Caco-2 (cell line): ENCODE measurements around the gene SLC35G2. TPM values are rescaled to one million over a fixed set of nuclear protein-coding genes. Genes with fewer than 3 reads are reported as not detected.
A peak's percentile ranks its signal among the peaks of the same experiment; 100 is the strongest.

Source experiments
- BruUV-seq: library from RNA; stranded (reverse); fragments of 400-500 nt; replicated peaks from 2 replicates; lab custom pipeline; 2021; lab: Mats Ljungman, UMichigan
- CTCF ChIA-PET: fragments of 300-600 bp; sonication (Branson Sonifier 250); formaldehyde crosslinking; loops from one replicate; lab custom pipeline; 2022; ENCODE audit warnings: antibody characterized with exemption; lab: Charles Lee
- POLR2A ChIA-PET: fragments of 300-600 bp; sonication (Branson Sonifier 250); formaldehyde crosslinking; loops from one replicate; lab custom pipeline; 2022; ENCODE audit warnings: antibody characterized with exemption; lab: Charles Lee
- DNase-seq, 2 experiments: peaks; one replicate each; pipeline versions ENCODE4 v3.0.0 to v3.0.0-alpha.2; 2020 to 2022
- H3K27me3 ChIP-seq: replicated peaks from 2 replicates; pipeline ENCODE4 v1.6.0; 2011; ENCODE audit warnings: low read length; ENCODE audit not compliant: control insufficient read depth, insufficient read depth
- H3K36me3 ChIP-seq: 2 replicates; pipeline ENCODE4 v1.5.1; 2011; ENCODE audit warnings: low read length; ENCODE audit not compliant: control insufficient read depth, insufficient read depth
- H3K4me1 ChIP-seq: fragments of 250-450 bp; sonication (Bioruptor Pico); 2 replicates; pipeline ENCODE4 v1.5.1; 2020; ENCODE audit warnings: mild to moderate bottlenecking
- H3K4me3 ChIP-seq: 2 replicates; pipeline ENCODE4 v1.5.1; 2011; ENCODE audit warnings: low read depth, mild to moderate bottlenecking, control low read depth, low read length
- H3K9me3 ChIP-seq: fragments of 250-450 bp; sonication (Bioruptor Pico); 2 replicates; pipeline ENCODE4 v1.5.1; 2020; ENCODE audit warnings: mild to moderate bottlenecking, moderate library complexity
- H3K27ac Mint-ChIP-seq: one replicate; pipeline ENCODE4 v1.8.0; 2022; ENCODE audit warnings: mixed read lengths; ENCODE audit not compliant: unreplicated experiment
- H3K27me3 Mint-ChIP-seq: one replicate; pipeline ENCODE4 v1.8.0; 2022; ENCODE audit warnings: mixed read lengths; ENCODE audit not compliant: insufficient read depth, unreplicated experiment
- H3K36me3 Mint-ChIP-seq: one replicate; pipeline ENCODE4 v1.8.0; 2022; ENCODE audit warnings: mild to moderate bottlenecking, mixed read lengths; ENCODE audit not compliant: insufficient read depth, unreplicated experiment
- H3K4me1 Mint-ChIP-seq: one replicate; pipeline ENCODE4 v1.8.0; 2022; ENCODE audit warnings: low read depth, mixed read lengths; ENCODE audit not compliant: unreplicated experiment
- H3K4me3 Mint-ChIP-seq: one replicate; pipeline ENCODE4 v1.8.0; 2022; ENCODE audit warnings: mild to moderate bottlenecking, moderate library complexity, mixed read lengths; ENCODE audit not compliant: unreplicated experiment
- H3K9me3 Mint-ChIP-seq: one replicate; pipeline ENCODE4 v1.8.0; 2022; ENCODE audit warnings: mixed read lengths; ENCODE audit not compliant: unreplicated experiment
- CTCF ChIP-seq, 2 experiments: fragments of 200-600 bp in 1 of 2; IDR thresholded peaks; 1 replicate in 1 of 2; 2 replicates in 1 of 2; pipeline versions ENCODE4 v1.5.1 to v1.8.0; 2011 to 2022; ENCODE audit warnings: antibody characterized with exemption in 1 of 2, control low read depth in 1 of 2, inconsistent platforms in 1 of 2, low read depth in 1 of 2, low read length in 1 of 2, mild to moderate bottlenecking in 1 of 2, moderate library complexity in 1 of 2; ENCODE audit not compliant: insufficient read depth in 1 of 2, severe bottlenecking in 1 of 2, unreplicated experiment in 1 of 2
- intact Hi-C: fragments of 100-400 bp; cut with micrococcal nuclease; formaldehyde crosslinking; loops from one replicate; pipeline ENCODE4 v1.10.0; 2022; ENCODE audit not compliant: unreplicated experiment
- total RNA-seq: library from RNA; stranded (reverse); gene quantifications from 2 replicates; pipeline ENCODE4 v1.2.3, GENCODE V29; 2022

Gene SLC35G2
- total RNA-seq, 1 experiment from 2014 or later: 4.2 TPM

GRCh38 chr3:136856665-136857064, 37.7 kb downstream of the SLC35G2 start:
- no peaks in the 10 kb centered on the region for H3K27me3 Mint-ChIP-seq
- ChIA-PET POLR2A (no interaction called here), CTCF (no interaction called here)
- Histone ChIP-seq H3K4me1 (peaks cover 12% of the 10 kb centered on the region; the same call in 1 of the 2 replicates), H3K9me3 (no peaks in the 10 kb centered on the region), H3K36me3 (no peaks in the 10 kb centered on the region), H3K27me3 (no peaks in the 10 kb centered on the region), H3K4me3 (no peak overlapping the region)
- H3K27ac Mint-ChIP-seq: no peak overlapping the region
- H3K4me1 Mint-ChIP-seq: peaks cover 8% of the 10 kb centered on the region
- no TSS peak for BruUV-seq
- DNase-seq: no peak
- H3K9me3 Mint-ChIP-seq: no peaks in the 10 kb centered on the region
- H3K4me3 Mint-ChIP-seq: no peak overlapping the region
- no peak for TF ChIP-seq CTCF (IDR thresholded peaks at IDR 0.05; ENCODE audit: insufficient read depth in 1 of 2, low read depth in 1 of 2, low read length in 1 of 2, severe bottlenecking in 1 of 2, unreplicated experiment in 1 of 2)
- H3K36me3 Mint-ChIP-seq: peaks cover 21% of the 10 kb centered on the region
- intact Hi-C loops: no loop called here

GRCh38 chr3:136858381-136858780, 39.5 kb downstream of the SLC35G2 start:
- peaks cover 36% of the 10 kb centered on the region for H3K36me3 Mint-ChIP-seq
- H3K4me1 Mint-ChIP-seq: peaks cover 8% of the 10 kb centered on the region
- intact Hi-C loops: no loop called here
- H3K9me3 Mint-ChIP-seq: no peaks in the 10 kb centered on the region
- H3K27ac Mint-ChIP-seq: no peak overlapping the region
- Histone ChIP-seq H3K4me3 (no peak overlapping the region), H3K27me3 (no peaks in the 10 kb centered on the region), H3K9me3 (no peaks in the 10 kb centered on the region), H3K36me3 (no peaks in the 10 kb centered on the region), H3K4me1 (peaks cover 12% of the 10 kb centered on the region; the same call in 1 of the 2 replicates)
- no peaks in the 10 kb centered on the region for H3K27me3 Mint-ChIP-seq
- DNase-seq: no peak
- CTCF ChIA-PET: no interaction called here
- TF ChIP-seq CTCF (IDR thresholded peaks at IDR 0.05; ENCODE audit: insufficient read depth in 1 of 2, low read depth in 1 of 2, low read length in 1 of 2, severe bottlenecking in 1 of 2, unreplicated experiment in 1 of 2): no peak
- POLR2A ChIA-PET: no interaction called here
- no peak overlapping the region for H3K4me3 Mint-ChIP-seq
- no TSS peak for BruUV-seq

- Histone ChIP-seq H3K27me3 (no peaks in the 10 kb centered on the region), H3K4me1 (peaks cover 14% of the 10 kb centered on the region; the same call in 1 of the 2 replicates), H3K9me3 (no peaks in the 10 kb centered on the region), H3K36me3 (no peaks in the 10 kb centered on the region), H3K4me3 (peak overlapping the region; percentile 95)
- H3K4me1 Mint-ChIP-seq: peaks cover 8% of the 10 kb centered on the region
- peak overlapping the region; percentile 94 for H3K27ac Mint-ChIP-seq
- no TSS peak for BruUV-seq
- DNase-seq: no peak
- no peaks in the 10 kb centered on the region for H3K9me3 Mint-ChIP-seq
- no peak for TF ChIP-seq CTCF (IDR thresholded peaks at IDR 0.05; ENCODE audit: insufficient read depth in 1 of 2, low read depth in 1 of 2, low read length in 1 of 2, severe bottlenecking in 1 of 2, unreplicated experiment in 1 of 2)
- POLR2A ChIA-PET: interaction anchor here (1.9 to 2.2 kb wide), 2 partner anchors 108 to 154 kb away, joined by 10 to 39 read pairs; partner anchors contain the start of gene STAG1
- peaks cover 37% of the 10 kb centered on the region for H3K36me3 Mint-ChIP-seq
- no peaks in the 10 kb centered on the region for H3K27me3 Mint-ChIP-seq
- H3K4me3 Mint-ChIP-seq: peak overlapping the region; percentile 94
- intact Hi-C loops: no loop called here
- CTCF ChIA-PET: interaction anchor here (0.6 to 0.7 kb wide), 2 partner anchors 154 to 201 kb away, joined by 3 read pairs; no protein-coding TSS in a partner anchor
Measured at GRCh38 chr3:136860541-136860940, 41.6 kb downstream of the SLC35G2 start.
